Measurements from ENCODE around the gene ZNF774. TPM values are rescaled to one million over a fixed set of nuclear protein-coding genes. Genes with fewer than 3 reads are reported as not detected.

ZNF774 gene
- total and polyA plus RNA-seq, 2 of the 13 experiments (the other 11 are each of a cell fraction or from before 2014, with no cell fraction given) = 0.59 to 1.4 TPM

GRCh38 chr15:90388462-90389380 is 36.6 kb downstream of the ZNF774 start (continued):
- TF ChIP-seq NR0B2 (CRISPR knock-in tag; IDR thresholded peaks at IDR 0.05) (no peak), MXD4 (CRISPR knock-in tag; IDR thresholded peaks at IDR 0.05) (no peak), ZNF768 (CRISPR knock-in tag; IDR thresholded peaks at IDR 0.05) (peak; percentile 12; the same call in 1 of the 2 replicates), PCBP2 (optimal IDR thresholded peaks at IDR 0.05; ENCODE audit: low read depth, low read length, poor library complexity, severe bottlenecking) (no peak), STAG1 (CRISPR knock-in tag; IDR thresholded peaks at IDR 0.05) (0 out of 2 replicates have a peak, but pooled peaks have one; percentile 3), ZNF441 (CRISPR knock-in tag; IDR thresholded peaks at IDR 0.05; ENCODE audit: borderline replicate concordance) (peak; percentile 78; the same call in 1 of the 2 replicates), MTA3 (CRISPR knock-in tag; IDR thresholded peaks at IDR 0.05) (no peak), PRDM15 (CRISPR knock-in tag; IDR thresholded peaks at IDR 0.05) (no peak), BCL6 (CRISPR knock-in tag; IDR thresholded peaks at IDR 0.05) (no peak), KDM2A (CRISPR knock-in tag; IDR thresholded peaks at IDR 0.05; ENCODE audit: borderline replicate concordance, low read depth) (peak; percentile 41; the same call in 1 of the 2 replicates), NCOA2 (CRISPR knock-in tag; IDR thresholded peaks at IDR 0.05) (no peak), ZBTB49 (CRISPR knock-in tag; IDR thresholded peaks at IDR 0.05; ENCODE audit: borderline replicate concordance) (no peak), NFYB (CRISPR knock-in tag; IDR thresholded peaks at IDR 0.05) (no peak), ZSCAN12 (CRISPR knock-in tag; IDR thresholded peaks at IDR 0.05) (no peak), ZNF788 (CRISPR knock-in tag; IDR thresholded peaks at IDR 0.05; ENCODE audit: borderline replicate concordance) (no peak), HMGXB3 (CRISPR knock-in tag; IDR thresholded peaks at IDR 0.05; ENCODE audit: borderline replicate concordance) (no peak), HES4 (CRISPR knock-in tag; IDR thresholded peaks at IDR 0.05; ENCODE audit: borderline replicate concordance) (peak; percentile 50; the same call in 1 of the 2 replicates), ZNF33A (CRISPR knock-in tag; IDR thresholded peaks at IDR 0.05; ENCODE audit: borderline replicate concordance) (no peak)
